IMR-90 (cell line): ENCODE measurements around the gene PKM. TPM values are rescaled to one million over a fixed set of nuclear protein-coding genes. Genes with fewer than 3 reads are reported as not detected.

Experiments used
- ATAC-seq: fragments of 200-7000 bp; cut with Tn5 transposase; 2 replicates; pipeline ENCODE4 v1.9.1; 2020; ENCODE audit warnings: low read depth, mild to moderate bottlenecking, moderate library complexity
- BruUV-seq: library from RNA; stranded (reverse); fragments of 400-500 nt; replicated peaks from 2 replicates; lab custom pipeline; 2021; lab: Mats Ljungman, UMichigan
- CTCF ChIA-PET: fragments of 300-600 bp; formaldehyde crosslinking; extraction: SDS; loops from one replicate; lab custom pipeline; 2021; ENCODE audit warnings: antibody characterized with exemption; lab: Yijun Ruan, JAX
- POLR2A ChIA-PET: fragments of 300-600 bp; sonication (Branson Sonifier 250); formaldehyde crosslinking; loops from one replicate; lab custom pipeline; 2022; ENCODE audit warnings: antibody characterized with exemption; ENCODE audit not compliant: unreplicated experiment; lab: Charles Lee
- DNase-seq: peaks from one replicate; pipeline ENCODE4 v3.0.0; 2013
- H2AFZ ChIP-seq: replicated peaks from 2 replicates; pipeline ENCODE3; 2013; ENCODE audit warnings: low read length, mild to moderate bottlenecking; ENCODE audit not compliant: poor library complexity
- H2AK5ac ChIP-seq: 2 replicates; pipeline ENCODE4 v1.6.1; 2013; ENCODE audit warnings: low read depth, low read length, inconsistent platforms
- H2AK9ac ChIP-seq: replicated peaks from 2 replicates; pipeline ENCODE3; 2013; ENCODE audit warnings: mild to moderate bottlenecking, low read depth, low read length, moderate library complexity; ENCODE audit not compliant: poor library complexity
- H2BK120ac ChIP-seq: 2 replicates; pipeline ENCODE4 v1.6.1; 2013; ENCODE audit warnings: low read depth, low read length, inconsistent platforms
- H2BK15ac ChIP-seq: 3 replicates; pipeline ENCODE4 v1.6.1; 2013; ENCODE audit warnings: low read depth, low read length, inconsistent platforms
- H2BK20ac ChIP-seq: 2 replicates; pipeline ENCODE4 v1.6.1; 2013; ENCODE audit warnings: low read depth, mild to moderate bottlenecking, inconsistent platforms, low read length, moderate library complexity
- H2BK5ac ChIP-seq: 2 replicates; pipeline ENCODE4 v1.6.1; 2013; ENCODE audit warnings: mild to moderate bottlenecking, low read depth, low read length, inconsistent platforms; ENCODE audit not compliant: poor library complexity, severe bottlenecking
- H3K14ac ChIP-seq: replicated peaks from 2 replicates; pipeline ENCODE4 v1.6.1; 2013; ENCODE audit warnings: low read depth, low read length, inconsistent platforms
- H3K18ac ChIP-seq: 2 replicates; pipeline ENCODE4 v1.6.1; 2013; ENCODE audit warnings: low read depth, low read length, control low read depth
- H3K23ac ChIP-seq: 2 replicates; pipeline ENCODE4 v1.6.1; 2013; ENCODE audit warnings: low read depth, low read length, inconsistent platforms
- H3K27ac ChIP-seq: 2 replicates; pipeline ENCODE4 v1.5.1; 2013; ENCODE audit warnings: mild to moderate bottlenecking, control low read depth, low read length; ENCODE audit not compliant: insufficient read depth
- H3K27me3 ChIP-seq: 2 replicates; pipeline ENCODE4 v1.6.1; 2013; ENCODE audit warnings: low read length; ENCODE audit not compliant: control insufficient read depth, insufficient read depth
- H3K36me3 ChIP-seq: 2 replicates; pipeline ENCODE4 v1.6.1; 2013; ENCODE audit warnings: low read length, mixed read lengths; ENCODE audit not compliant: control insufficient read depth, insufficient read depth
- H3K4ac ChIP-seq: 2 replicates; pipeline ENCODE4 v1.6.1; 2013; ENCODE audit warnings: low read depth, low read length, inconsistent platforms
- H3K4me1 ChIP-seq: 2 replicates; pipeline ENCODE4 v1.6.1; 2013; ENCODE audit warnings: low read length, mixed read lengths; ENCODE audit not compliant: control insufficient read depth, insufficient read depth
- H3K4me2 ChIP-seq: 2 replicates; pipeline ENCODE4 v1.6.1; 2013; ENCODE audit warnings: low read depth, mild to moderate bottlenecking, control low read depth, low read length, moderate library complexity
- H3K4me3 ChIP-seq: 2 replicates; pipeline ENCODE4 v1.5.1; 2013; ENCODE audit warnings: low read depth, mild to moderate bottlenecking, control low read depth, low read length, moderate library complexity; ENCODE audit not compliant: insufficient read depth
- H3K56ac ChIP-seq: 2 replicates; pipeline ENCODE4 v1.6.1; 2013; ENCODE audit warnings: low read length, inconsistent platforms; ENCODE audit not compliant: insufficient read depth; ENCODE audit errors: extremely low read depth
- H3K79me1 ChIP-seq, 2 experiments: 2 replicates each; pipeline ENCODE4 v1.6.1; 2013; ENCODE audit warnings: low read length in 2 of 2, inconsistent platforms in 1 of 2, low read depth in 1 of 2
- H3K9ac ChIP-seq: 2 replicates; pipeline ENCODE4 v1.6.1; 2013; ENCODE audit warnings: low read depth, low read length, control low read depth
- H3K9me1 ChIP-seq: 2 replicates; pipeline ENCODE4 v1.6.1; 2013; ENCODE audit warnings: low read length, inconsistent platforms; ENCODE audit not compliant: insufficient read depth
- H3K9me3 ChIP-seq: 2 replicates; pipeline ENCODE4 v1.6.1; 2013; ENCODE audit warnings: low read length; ENCODE audit not compliant: control insufficient read depth, insufficient read depth
- H4K20me1 ChIP-seq: 2 replicates; pipeline ENCODE4 v1.6.1; 2013; ENCODE audit warnings: low read length, inconsistent platforms; ENCODE audit not compliant: insufficient read depth
- H4K5ac ChIP-seq: 2 replicates; pipeline ENCODE4 v1.6.1; 2013; ENCODE audit warnings: mild to moderate bottlenecking, low read depth, low read length, control low read depth
- H4K8ac ChIP-seq, 2 experiments: 2 replicates each; pipeline ENCODE4 v1.6.1; 2013; ENCODE audit warnings: low read depth in 2 of 2, low read length in 2 of 2, control low read depth in 1 of 2, inconsistent platforms in 1 of 2
- H4K91ac ChIP-seq: 2 replicates; pipeline ENCODE4 v1.6.1; 2013; ENCODE audit warnings: low read depth, low read length, inconsistent platforms; ENCODE audit not compliant: insufficient read depth
- BHLHE40 ChIP-seq: fragments of 150-350 bp; IDR thresholded peaks from 2 replicates; pipeline ENCODE4 v1.6.1; 2016; ENCODE audit warnings: mild to moderate bottlenecking, low read depth, low read length
- CEBPB ChIP-seq: IDR thresholded peaks from 2 replicates; pipeline ENCODE4 v1.6.1; 2012; ENCODE audit warnings: low read depth, low read length, improper control_type of control experiment
- CHD1 ChIP-seq: IDR thresholded peaks from 2 replicates; pipeline ENCODE4 v1.6.1; 2012; ENCODE audit warnings: low read depth, low read length, improper control_type of control experiment
- FOS ChIP-seq: fragments of 150-350 bp; IDR thresholded peaks from 2 replicates; pipeline ENCODE4 v1.6.1; 2016; ENCODE audit warnings: low read depth, low read length
- MAFK ChIP-seq: IDR thresholded peaks from 2 replicates; pipeline ENCODE4 v1.6.1; 2012; ENCODE audit warnings: low read depth, low read length, improper control_type of control experiment
- MAZ ChIP-seq: IDR thresholded peaks from 2 replicates; pipeline ENCODE4 v1.6.1; 2012; ENCODE audit warnings: low read depth, mild to moderate bottlenecking, low read length, improper control_type of control experiment, moderate library complexity, borderline replicate concordance
- MXI1 ChIP-seq: IDR thresholded peaks from 2 replicates; pipeline ENCODE4 v1.6.1; 2012; ENCODE audit warnings: low read depth, mild to moderate bottlenecking, low read length, moderate library complexity, borderline replicate concordance
- NFE2L2 ChIP-seq: fragments of 150-350 bp; IDR thresholded peaks from 2 replicates; pipeline ENCODE4 v1.6.1; 2016; ENCODE audit warnings: low read depth, mild to moderate bottlenecking, low read length
- POLR2A ChIP-seq: IDR thresholded peaks from 2 replicates; pipeline ENCODE4 v1.6.1; 2012; ENCODE audit warnings: mild to moderate bottlenecking, low read depth, low read length
- RCOR1 ChIP-seq: IDR thresholded peaks from 2 replicates; pipeline ENCODE4 v1.6.1; 2012; ENCODE audit warnings: mild to moderate bottlenecking, low read length, improper control_type of control experiment; ENCODE audit not compliant: insufficient replicate concordance
- RFX5 ChIP-seq: IDR thresholded peaks from 2 replicates; pipeline ENCODE4 v1.8.0; 2012; ENCODE audit warnings: low read depth, mild to moderate bottlenecking, low read length, moderate library complexity
- SMC3 ChIP-seq: fragments of 150-350 bp; IDR thresholded peaks from 2 replicates; pipeline ENCODE4 v1.6.1; 2016; ENCODE audit warnings: low read depth, mild to moderate bottlenecking, antibody characterized with exemption, low read length, moderate library complexity
- whole genome bisulfite sequencing, 2 experiments: methylation state at CpG; one replicate each; pipeline versions ENCODE4 v1.1.5 to v1.1.7; 2013; ENCODE audit warnings: missing lambda C conversion rate in 2 of 2; ENCODE audit not compliant: insufficient read length in 1 of 2; ENCODE audit errors: extremely low coverage in 2 of 2; 5-methylcytosine and 5-hydroxymethylcytosine counted together
- dilution Hi-C: fragments of 300-500 bp; cut with HindIII; formaldehyde crosslinking; loops from one replicate; pipeline ENCODE4 v1.14.3; 2018; ENCODE audit warnings: low sequenced_read_pairs; ENCODE audit not compliant: unreplicated experiment
- in situ Hi-C: fragments of 300-500 bp; cut with MboI; formaldehyde crosslinking; loops from 3 replicates; pipeline ENCODE4 v1.14.3; 2019; ENCODE audit warnings: low sequenced_read_pairs, inconsistent platforms, mixed read lengths
- intact Hi-C: fragments of 100-400 bp; cut with micrococcal nuclease; formaldehyde crosslinking; loops from 2 replicates; pipeline ENCODE4 v1.10.0; 2022
- polyA plus RNA-seq, 3 experiments: library from polyadenylated mRNA; depleted of rRNA; stranded (reverse); fragments of >200 nt; gene quantifications; 2 replicates each; pipeline ENCODE4 v1.2.3, GENCODE V29; 2012; ENCODE audit warnings: low replicate concordance in 1 of 3
- total RNA-seq: library from RNA; depleted of rRNA; stranded (reverse); fragments of >200 nt; gene quantifications from 2 replicates; pipeline ENCODE4 v1.2.3, GENCODE V29; 2012
- TF ChIP-seq, protein P1 (sequence below): conservative IDR thresholded peaks from 2 replicates; pipeline ENCODE4 v1.5.1; 2012; ENCODE audit warnings: mild to moderate bottlenecking, low read depth, low read length, improper control_type of control experiment
- TF ChIP-seq, protein P2 (sequence below): fragments of 150-350 bp; IDR thresholded peaks from 2 replicates; pipeline ENCODE4 v1.6.1; 2017; ENCODE audit warnings: mild to moderate bottlenecking, antibody characterized with exemption, low read length, low read depth
- TF ChIP-seq, protein P3 (sequence below): fragments of 150-350 bp; IDR thresholded peaks from 2 replicates; pipeline ENCODE4 v1.6.1; 2016; ENCODE audit warnings: low read depth, mild to moderate bottlenecking, low read length, moderate library complexity, borderline replicate concordance

Gene PKM
- total and polyA plus RNA-seq, 2 of the 4 experiments (the other 2 are of a cell fraction), result 2,219 to 3,859 TPM

DNA sequence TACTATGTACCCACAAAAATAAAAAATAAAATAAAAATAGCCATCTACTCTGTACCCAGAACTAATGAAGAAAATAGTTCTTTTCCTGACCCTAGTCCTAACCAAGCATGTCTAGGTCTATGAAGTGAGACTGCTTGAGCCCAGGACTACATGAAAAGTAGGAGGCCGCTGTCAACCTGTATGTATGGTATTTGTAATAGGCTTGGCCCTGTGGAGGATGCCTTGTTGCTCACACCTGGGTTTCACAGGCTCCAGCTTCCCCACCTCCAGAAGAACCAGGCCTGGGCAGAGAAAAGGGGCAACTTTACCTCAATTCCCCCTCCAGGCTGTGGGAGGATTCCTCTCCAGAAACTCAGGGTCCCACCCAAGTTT is 6.8 kb upstream of the PKM start:
- peak overlapping the region; percentile 94 for H2AK5ac ChIP-seq
- H3K4me3 ChIP-seq, result no peak overlapping the region
- peaks cover 18% of the 10 kb centered on the region for H3K36me3 ChIP-seq
- no peaks in the 10 kb centered on the region for H3K27me3 ChIP-seq
- no peaks in the 10 kb centered on the region for H3K9me3 ChIP-seq
- ChIA-PET POLR2A (no interaction called here), CTCF (interaction anchor here (1.0 kb wide), 1 partner anchor 11 kb away, joined by 3 read pairs; no protein-coding TSS in a partner anchor)
- H4K91ac ChIP-seq, result peak overlapping the region; percentile 99
- peaks cover 14% of the 10 kb centered on the region for H3K4me1 ChIP-seq
- peak; percentile 25 for ATAC-seq
- peaks cover 10 to 30% of the 10 kb centered on the region in 2 experiments; a peak in 3 of 4 replicates for H3K79me1 ChIP-seq
- peak overlapping the region; percentile 87 for H2AFZ ChIP-seq
- BruUV-seq, result no TSS peak
- H3K4me2 ChIP-seq, result no peak overlapping the region
- peak overlapping the region; percentile 96 for H2BK5ac ChIP-seq
- H3K23ac ChIP-seq, result peak overlapping the region; percentile 95
- TF ChIP-seq RCOR1 (no peak), MXI1 (no peak), BHLHE40 (no peak), SMC3 (no peak), NFE2L2 (no peak), MAFK (no peak), POLR2A (no peak), CEBPB (no peak), RFX5 (no peak), CHD1 (no peak), MAZ (no peak), FOS (no peak)
- TF ChIP-seq, protein P1, sequence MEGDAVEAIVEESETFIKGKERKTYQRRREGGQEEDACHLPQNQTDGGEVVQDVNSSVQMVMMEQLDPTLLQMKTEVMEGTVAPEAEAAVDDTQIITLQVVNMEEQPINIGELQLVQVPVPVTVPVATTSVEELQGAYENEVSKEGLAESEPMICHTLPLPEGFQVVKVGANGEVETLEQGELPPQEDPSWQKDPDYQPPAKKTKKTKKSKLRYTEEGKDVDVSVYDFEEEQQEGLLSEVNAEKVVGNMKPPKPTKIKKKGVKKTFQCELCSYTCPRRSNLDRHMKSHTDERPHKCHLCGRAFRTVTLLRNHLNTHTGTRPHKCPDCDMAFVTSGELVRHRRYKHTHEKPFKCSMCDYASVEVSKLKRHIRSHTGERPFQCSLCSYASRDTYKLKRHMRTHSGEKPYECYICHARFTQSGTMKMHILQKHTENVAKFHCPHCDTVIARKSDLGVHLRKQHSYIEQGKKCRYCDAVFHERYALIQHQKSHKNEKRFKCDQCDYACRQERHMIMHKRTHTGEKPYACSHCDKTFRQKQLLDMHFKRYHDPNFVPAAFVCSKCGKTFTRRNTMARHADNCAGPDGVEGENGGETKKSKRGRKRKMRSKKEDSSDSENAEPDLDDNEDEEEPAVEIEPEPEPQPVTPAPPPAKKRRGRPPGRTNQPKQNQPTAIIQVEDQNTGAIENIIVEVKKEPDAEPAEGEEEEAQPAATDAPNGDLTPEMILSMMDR, result no peak
- TF ChIP-seq, protein P2, sequence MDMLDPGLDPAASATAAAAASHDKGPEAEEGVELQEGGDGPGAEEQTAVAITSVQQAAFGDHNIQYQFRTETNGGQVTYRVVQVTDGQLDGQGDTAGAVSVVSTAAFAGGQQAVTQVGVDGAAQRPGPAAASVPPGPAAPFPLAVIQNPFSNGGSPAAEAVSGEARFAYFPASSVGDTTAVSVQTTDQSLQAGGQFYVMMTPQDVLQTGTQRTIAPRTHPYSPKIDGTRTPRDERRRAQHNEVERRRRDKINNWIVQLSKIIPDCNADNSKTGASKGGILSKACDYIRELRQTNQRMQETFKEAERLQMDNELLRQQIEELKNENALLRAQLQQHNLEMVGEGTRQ, result no peak
- TF ChIP-seq, protein P3, sequence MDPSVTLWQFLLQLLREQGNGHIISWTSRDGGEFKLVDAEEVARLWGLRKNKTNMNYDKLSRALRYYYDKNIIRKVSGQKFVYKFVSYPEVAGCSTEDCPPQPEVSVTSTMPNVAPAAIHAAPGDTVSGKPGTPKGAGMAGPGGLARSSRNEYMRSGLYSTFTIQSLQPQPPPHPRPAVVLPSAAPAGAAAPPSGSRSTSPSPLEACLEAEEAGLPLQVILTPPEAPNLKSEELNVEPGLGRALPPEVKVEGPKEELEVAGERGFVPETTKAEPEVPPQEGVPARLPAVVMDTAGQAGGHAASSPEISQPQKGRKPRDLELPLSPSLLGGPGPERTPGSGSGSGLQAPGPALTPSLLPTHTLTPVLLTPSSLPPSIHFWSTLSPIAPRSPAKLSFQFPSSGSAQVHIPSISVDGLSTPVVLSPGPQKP, result no peak
- peak overlapping the region; percentile 100 for H2BK15ac ChIP-seq
- H4K5ac ChIP-seq, result peak overlapping the region; percentile 89
- H3K56ac ChIP-seq, result peak overlapping the region; percentile 88; the same call in 1 of the 2 replicates
- H3K27ac ChIP-seq, result peak overlapping the region; percentile 82
- peak overlapping the region; percentile 60 to 99 for H4K8ac ChIP-seq
- dilution Hi-C loops, result no loop called here
- no peaks in the 10 kb centered on the region for H4K20me1 ChIP-seq
- peak overlapping the region; percentile 92 for H3K14ac ChIP-seq
- no peak for DNase-seq
- H2AK9ac ChIP-seq, result peak overlapping the region; percentile 99
- intact Hi-C loops, result no loop called here
- peak overlapping the region; percentile 99 for H2BK120ac ChIP-seq
- H2BK20ac ChIP-seq, result peak overlapping the region; percentile 99
- peak overlapping the region; percentile 86 for H3K18ac ChIP-seq
- H3K9me1 ChIP-seq, result peaks cover 26% of the 10 kb centered on the region
- in situ Hi-C loops, result no loop called here
- H3K9ac ChIP-seq, result peak overlapping the region; percentile 11; the same call in 1 of the 2 replicates
- H3K4ac ChIP-seq, result peak overlapping the region; percentile 97
- no CpG with 5 or more reads among the region's 1 CpG for WGBS, 2 experiments
